Measurements from ENCODE around the gene GAST. TPM values are rescaled to one million over a fixed set of nuclear protein-coding genes. Genes with fewer than 3 reads are reported as not detected.

Gene GAST
- total and polyA plus RNA-seq, 9 of the 15 experiments (the other 6 are each of a cell fraction or from before 2014, with no cell fraction given) = not detected

- no peak for TF ChIP-seq PBX2 (CRISPR knock-in tag; IDR thresholded peaks at IDR 0.05; ENCODE audit: low read depth)
- TF ChIP-seq PBX2 (tag; conservative IDR thresholded peaks at IDR 0.05; ENCODE audit: low read depth) = peak; percentile 53
- no peak for TF ChIP-seq MCM2 (IDR thresholded peaks at IDR 0.05; ENCODE audit: low read depth)
- peak; percentile 11; the same call in 1 of the 2 replicates for TF ChIP-seq NFE2 (IDR thresholded peaks at IDR 0.05; ENCODE audit: low read depth)
- no peak for TF ChIP-seq U2AF2 (optimal IDR thresholded peaks at IDR 0.05; ENCODE audit: low read depth, low read length)
- TF ChIP-seq SMARCC2 (IDR thresholded peaks at IDR 0.05; ENCODE audit: low read depth) = no peak
- no peak for TF ChIP-seq SMARCA4 (IDR thresholded peaks at IDR 0.05)
- no peak for TF ChIP-seq KAT8 (IDR thresholded peaks at IDR 0.05; ENCODE audit: low read depth)
- peak; percentile 61 for TF ChIP-seq HDAC3 (IDR thresholded peaks at IDR 0.05; ENCODE audit: borderline replicate concordance, partially characterized antibody)
- no peak for TF ChIP-seq KLF6 (CRISPR knock-in tag; IDR thresholded peaks at IDR 0.05; ENCODE audit: borderline replicate concordance)
- TF ChIP-seq COPS2 (conservative IDR thresholded peaks at IDR 0.05) = no peak
- peak; percentile 68 for TF ChIP-seq HNRNPK (IDR thresholded peaks at IDR 0.05; ENCODE audit: low read depth, low read length, poor library complexity, severe bottlenecking)
- TF ChIP-seq ZBTB5 (IDR thresholded peaks at IDR 0.05) = no peak
- TF ChIP-seq RBM39 (optimal IDR thresholded peaks at IDR 0.05; ENCODE audit: low read depth, low read length) = no peak
- no peak for TF ChIP-seq SNRNP70 (optimal IDR thresholded peaks at IDR 0.05; ENCODE audit: low read depth, low read length)
Measured at GRCh38 chr17:41678411-41678906, 33.7 kb upstream of the GAST start (continued).
